T-helper 2 cell treated with Interferon-gamma antibody and Interleukin-4, amounts not matched to agents 5 μg/mL and 100 μg/mL, for 36 hours (primary cell): Measurements from ENCODE around the gene PGAP6.
A peak's percentile ranks its signal among the peaks of the same experiment; 100 is the strongest.
"Not testable (repeated sequence)": the region's sequence is repeated elsewhere in the genome, so short reads cannot be mapped to it uniquely, and the experiment has no call there.

Experiments used
- DNase-seq: peaks from one replicate; pipeline ENCODE4 v3.0.0; 2021; ENCODE audit warnings: low spot score
- H3K27ac Mint-ChIP-seq: one replicate; pipeline ENCODE4 v1.8.0; 2021; ENCODE audit warnings: mild to moderate bottlenecking, mixed read lengths
- H3K27me3 Mint-ChIP-seq: one replicate; pipeline ENCODE4 v1.8.0; 2021; ENCODE audit warnings: low read depth, mixed read lengths
- H3K36me3 Mint-ChIP-seq: one replicate; pipeline ENCODE4 v1.8.0; 2021; ENCODE audit warnings: low read depth, mixed read lengths
- H3K4me1 Mint-ChIP-seq: one replicate; pipeline ENCODE4 v1.8.0; 2021; ENCODE audit warnings: low read depth, mixed read lengths
- H3K4me3 Mint-ChIP-seq: one replicate; pipeline ENCODE4 v1.8.0; 2022; ENCODE audit warnings: mild to moderate bottlenecking, moderate library complexity, mixed read lengths
- H3K9me3 Mint-ChIP-seq: one replicate; pipeline ENCODE4 v1.8.0; 2021; ENCODE audit warnings: mixed read lengths

Gene PGAP6

GRCh38 chr16:347203-347602 is 34.6 kb downstream of the PGAP6 start:
- no peak for DNase-seq
- Mint-ChIP-seq H3K27me3 (no peaks in the 10 kb centered on the region), H3K4me1 (peaks cover 29% of the 10 kb centered on the region), H3K27ac (no peak overlapping the region), H3K36me3 (peaks cover 34% of the 10 kb centered on the region), H3K9me3 (no peaks in the 10 kb centered on the region), H3K4me3 (no peak overlapping the region)

GRCh38 chr16:346587-346986 is 35.2 kb downstream of the PGAP6 start:
- peaks cover 40% of the 10 kb centered on the region for H3K36me3 Mint-ChIP-seq
- no peak overlapping the region for H3K4me3 Mint-ChIP-seq
- H3K4me1 Mint-ChIP-seq, result peaks cover 35% of the 10 kb centered on the region
- no peak for DNase-seq
- no peaks in the 10 kb centered on the region for H3K27me3 Mint-ChIP-seq
- no peak overlapping the region for H3K27ac Mint-ChIP-seq
- H3K9me3 Mint-ChIP-seq, result no peaks in the 10 kb centered on the region

GRCh38 chr16:345772-346171 is 36.0 kb downstream of the PGAP6 start:
- H3K4me1 Mint-ChIP-seq, result peaks cover 33% of the 10 kb centered on the region
- H3K4me3 Mint-ChIP-seq, result no peak overlapping the region
- no peaks in the 10 kb centered on the region for H3K27me3 Mint-ChIP-seq
- H3K36me3 Mint-ChIP-seq, result peaks cover 41% of the 10 kb centered on the region
- no peak overlapping the region for H3K27ac Mint-ChIP-seq
- H3K9me3 Mint-ChIP-seq, result no peaks in the 10 kb centered on the region
- DNase-seq, result no peak

GRCh38 chr16:342455-343213 is 39.1 kb downstream of the PGAP6 start:
- Mint-ChIP-seq H3K27me3 (no peaks in the 10 kb centered on the region), H3K4me1 (peaks cover 28% of the 10 kb centered on the region), H3K4me3 (peak overlapping the region; percentile 31), H3K36me3 (peaks cover 43% of the 10 kb centered on the region), H3K27ac (no peak overlapping the region), H3K9me3 (no peaks in the 10 kb centered on the region)
- DNase-seq, result no peak

GRCh38 chr16:341974-342336 is 39.8 kb downstream of the PGAP6 start:
- not testable (repeated sequence) for H3K27me3 Mint-ChIP-seq, DNase-seq, H3K4me3 Mint-ChIP-seq, H3K9me3 Mint-ChIP-seq
- peak overlapping the region; percentile 28 for H3K27ac Mint-ChIP-seq
- H3K36me3 Mint-ChIP-seq, result peaks cover 40% of the 10 kb centered on the region
- peaks cover 26% of the 10 kb centered on the region for H3K4me1 Mint-ChIP-seq

GRCh38 chr16:341095-341973 is 40.4 kb downstream of the PGAP6 start:
- H3K36me3 Mint-ChIP-seq, result peaks cover 36% of the 10 kb centered on the region
- H3K27me3 Mint-ChIP-seq, H3K27ac Mint-ChIP-seq, H3K4me3 Mint-ChIP-seq, DNase-seq, H3K9me3 Mint-ChIP-seq: not testable (repeated sequence)
- peaks cover 27% of the 10 kb centered on the region for H3K4me1 Mint-ChIP-seq

GRCh38 chr16:340370-341091 is 41.2 kb downstream of the PGAP6 start:
- Mint-ChIP-seq H3K27me3 (no peaks in the 10 kb centered on the region), H3K27ac (peak overlapping the region; percentile 79), H3K36me3 (peaks cover 30% of the 10 kb centered on the region), H3K4me1 (peaks cover 32% of the 10 kb centered on the region), H3K9me3 (no peaks in the 10 kb centered on the region), H3K4me3 (peak overlapping the region; percentile 67)
- no peak for DNase-seq

GRCh38 chr16:339680-340079 is 42.1 kb downstream of the PGAP6 start:
- peak overlapping the region; percentile 67 for H3K4me3 Mint-ChIP-seq
- H3K27ac Mint-ChIP-seq, result peak overlapping the region; percentile 79
- no peaks in the 10 kb centered on the region for H3K27me3 Mint-ChIP-seq
- H3K36me3 Mint-ChIP-seq, result peaks cover 26% of the 10 kb centered on the region
- no peaks in the 10 kb centered on the region for H3K9me3 Mint-ChIP-seq
- no peak for DNase-seq
- peaks cover 37% of the 10 kb centered on the region for H3K4me1 Mint-ChIP-seq

- no peaks in the 10 kb centered on the region for H3K27me3 Mint-ChIP-seq
These were observed 43.7 kb downstream of the PGAP6 start for GRCh38 chr16:337975-338575.

GRCh38 chr16:337437-337836 is 44.3 kb downstream of the PGAP6 start:
- H3K4me1 Mint-ChIP-seq, result peaks cover 35% of the 10 kb centered on the region
- H3K36me3 Mint-ChIP-seq, result peaks cover 20% of the 10 kb centered on the region
- no peak overlapping the region for H3K27ac Mint-ChIP-seq
- no peak for DNase-seq
- H3K9me3 Mint-ChIP-seq, result no peaks in the 10 kb centered on the region
- no peaks in the 10 kb centered on the region for H3K27me3 Mint-ChIP-seq
- H3K4me3 Mint-ChIP-seq, result no peak overlapping the region

More at GRCh38 chr16:337975-338575, 43.7 kb downstream of the PGAP6 start:
- no peak for DNase-seq
- peaks cover 25% of the 10 kb centered on the region for H3K36me3 Mint-ChIP-seq
- peaks cover 37% of the 10 kb centered on the region for H3K4me1 Mint-ChIP-seq
- no peaks in the 10 kb centered on the region for H3K9me3 Mint-ChIP-seq
- H3K4me3 Mint-ChIP-seq, result no peak overlapping the region
- H3K27ac Mint-ChIP-seq, result no peak overlapping the region

- DNase-seq, result no peak
- Mint-ChIP-seq H3K4me1 (peaks cover 33% of the 10 kb centered on the region), H3K27me3 (no peaks in the 10 kb centered on the region), H3K9me3 (no peaks in the 10 kb centered on the region), H3K27ac (no peak overlapping the region), H3K36me3 (peaks cover 11% of the 10 kb centered on the region), H3K4me3 (no peak overlapping the region)
These were observed 45.5 kb downstream of the PGAP6 start for GRCh38 chr16:336269-336668.

GRCh38 chr16:334861-335632 is 46.7 kb downstream of the PGAP6 start:
- H3K27ac Mint-ChIP-seq, H3K9me3 Mint-ChIP-seq, H3K27me3 Mint-ChIP-seq, H3K36me3 Mint-ChIP-seq, DNase-seq, H3K4me3 Mint-ChIP-seq: not testable (repeated sequence)
- H3K4me1 Mint-ChIP-seq, result peaks cover 34% of the 10 kb centered on the region

GRCh38 chr16:334164-334832 is 47.5 kb downstream of the PGAP6 start:
- not testable (repeated sequence) for H3K27me3 Mint-ChIP-seq, H3K36me3 Mint-ChIP-seq, DNase-seq, H3K4me3 Mint-ChIP-seq, H3K27ac Mint-ChIP-seq, H3K9me3 Mint-ChIP-seq
- peaks cover 29% of the 10 kb centered on the region for H3K4me1 Mint-ChIP-seq
